SW 1271 (cell line): ENCODE data around the gene USP8.
"Not testable (repeated sequence)": the region's sequence is repeated elsewhere in the genome, so short reads cannot be mapped to it uniquely, and the experiment has no call there.

ENCODE experiments used
- DNase-seq, 2 experiments: peaks; one replicate each; lab custom pipeline; 2025; lab: John Stamatoyannopoulos, UW

Gene USP8

GRCh38 chr15:50440932-50441331 lies 16.7 kb downstream of the USP8 start:
- no peak for DNase-seq

- no peak for DNase-seq
Observed at GRCh38 chr15:50452927-50453326, 28.7 kb downstream of the USP8 start.

- no peak for DNase-seq
Observed at GRCh38 chr15:50458348-50459112, 34.3 kb downstream of the USP8 start.

- DNase-seq = no peak
Observed at GRCh38 chr15:50463423-50464358, 39.5 kb downstream of the USP8 start.

- DNase-seq = no peak
Observed at GRCh38 chr15:50471072-50471471, 46.9 kb downstream of the USP8 start.

- no peak for DNase-seq
Observed at GRCh38 chr15:50476143-50476542, 51.9 kb downstream of the USP8 start.

GRCh38 chr15:50484781-50485180 lies 60.6 kb downstream of the USP8 start:
- no peak for DNase-seq

- no peak for DNase-seq
Observed at GRCh38 chr15:50485389-50485788, 61.2 kb downstream of the USP8 start.

- DNase-seq = no peak
Observed at GRCh38 chr15:50487287-50487686, 63.1 kb downstream of the USP8 start.

GRCh38 chr15:50493625-50494024 lies 69.4 kb downstream of the USP8 start:
- DNase-seq = no peak

- not testable (repeated sequence) for DNase-seq
Observed at GRCh38 chr15:50494547-50494946, 70.3 kb downstream of the USP8 start.

- DNase-seq = no peak
Observed at GRCh38 chr15:50496692-50497091, 72.5 kb downstream of the USP8 start.

GRCh38 chr15:50500352-50500751 lies 76.1 kb downstream of the USP8 start:
- no peak for DNase-seq

- DNase-seq = no peak
Observed at GRCh38 chr15:50501815-50502214, 77.6 kb downstream of the USP8 start.

- DNase-seq = no peak
Observed at GRCh38 chr15:50503144-50503543, 78.9 kb downstream of the USP8 start.

GRCh38 chr15:50505656-50506055 lies 81.5 kb downstream of the USP8 start:
- not testable (repeated sequence) for DNase-seq

GRCh38 chr15:50506121-50506520 lies 81.9 kb downstream of the USP8 start:
- no peak for DNase-seq

GRCh38 chr15:50513001-50513400 lies 88.8 kb downstream of the USP8 start:
- DNase-seq = no peak

GRCh38 chr15:50519740-50520425 lies 95.7 kb downstream of the USP8 start:
- DNase-seq = no peak

GRCh38 chr15:50523851-50524251 lies 99.6 kb downstream of the USP8 start:
- DNase-seq = no peak

GRCh38 chr15:50531163-50531562 lies 107.0 kb downstream of the USP8 start:
- DNase-seq = no peak

- no peak for DNase-seq
Observed at GRCh38 chr15:50531766-50532165, 107.6 kb downstream of the USP8 start.

- no peak for DNase-seq
Observed at GRCh38 chr15:50542887-50543210, 118.6 kb downstream of the USP8 start.
